GM18511 (cell line): ENCODE measurements around the gene TEX14.

ENCODE experiments used
- ATAC-seq: cut with Tn5 transposase; IDR thresholded peaks from one replicate; pipeline ENCODE4 v1.9.1; 2021; ENCODE audit warnings: mild to moderate bottlenecking, moderate library complexity; ENCODE audit not compliant: unreplicated experiment

Gene TEX14

DNA sequence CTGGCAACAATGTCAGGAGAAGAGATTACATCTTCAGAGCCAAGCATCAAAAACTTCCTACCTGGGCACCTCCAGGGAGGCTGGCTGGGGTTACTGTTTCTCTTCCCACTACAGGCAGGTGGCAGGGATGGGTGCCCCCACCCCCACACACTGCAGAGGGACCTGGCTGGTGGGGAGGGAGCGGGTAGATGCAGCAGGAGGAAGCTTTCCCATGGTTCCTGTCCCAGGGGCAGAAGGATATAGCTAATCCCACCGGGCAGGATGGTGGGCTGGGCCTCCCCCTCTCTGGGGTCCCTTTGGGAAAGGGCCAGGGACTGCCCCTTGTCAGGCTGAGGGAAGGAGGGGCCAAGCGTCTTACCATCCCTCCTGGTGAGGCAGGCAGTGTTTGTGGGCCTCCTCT is 160.7 kb downstream of the TEX14 start:
- ATAC-seq, result no peak

DNA sequence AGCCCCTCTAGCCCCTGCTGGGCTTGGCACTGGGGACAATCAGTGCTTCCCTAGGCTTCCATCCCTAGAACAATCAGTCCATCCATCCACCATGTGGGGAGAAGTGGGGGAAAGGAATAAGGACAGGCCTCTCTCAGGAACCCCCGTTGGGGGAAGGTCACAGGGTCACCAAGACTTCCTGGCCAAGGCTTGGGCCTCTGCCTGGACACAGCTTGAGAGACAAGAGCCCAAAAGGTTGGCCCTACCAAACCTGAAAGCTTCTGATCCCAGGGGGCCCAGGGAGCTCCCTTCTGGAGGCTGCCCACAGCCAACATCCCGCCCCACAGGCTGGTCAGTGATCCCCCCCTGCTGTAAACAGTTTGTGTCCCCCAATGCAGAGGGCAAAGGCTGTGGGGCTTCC is 161.2 kb downstream of the TEX14 start:
- no peak for ATAC-seq

DNA sequence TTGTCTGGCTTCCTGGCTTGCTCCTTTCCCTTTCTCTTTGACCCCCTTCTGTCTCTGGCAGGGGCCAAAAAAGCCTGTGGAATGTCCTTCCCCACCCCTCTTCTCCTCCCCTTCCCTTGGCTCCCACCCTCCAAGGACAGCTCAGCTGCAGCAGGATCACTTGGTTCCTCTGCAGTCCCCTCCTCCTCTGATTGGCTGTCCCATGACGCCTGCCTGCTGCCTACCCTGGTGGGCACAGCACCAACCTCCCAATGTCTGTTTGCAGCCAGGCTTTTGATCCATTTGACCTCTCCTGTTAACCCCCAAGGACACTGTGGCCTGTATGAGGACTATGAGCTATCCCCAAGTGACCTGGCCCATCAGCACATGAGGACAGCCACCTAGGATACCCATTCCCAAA is 162.6 kb downstream of the TEX14 start:
- ATAC-seq, result no peak

DNA sequence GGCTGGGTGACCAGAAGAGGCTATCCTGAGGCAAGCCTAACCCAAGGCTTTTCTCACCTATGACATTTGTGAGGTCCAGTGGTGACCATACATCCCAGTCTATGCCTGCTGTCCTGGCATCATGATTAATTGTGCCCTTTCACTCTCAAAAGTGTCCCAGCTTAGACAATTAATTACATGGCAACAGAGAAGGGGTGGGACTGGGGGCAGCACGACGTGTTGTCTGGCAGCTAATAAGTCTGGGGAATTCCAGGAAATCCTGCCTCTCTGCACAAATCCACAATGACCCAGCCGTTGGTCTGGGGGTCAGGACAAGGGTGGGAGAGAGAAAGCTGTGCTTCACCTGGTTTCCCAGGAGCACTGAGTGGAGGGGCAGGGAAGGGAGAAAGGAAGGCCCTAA is 163.4 kb downstream of the TEX14 start:
- ATAC-seq, result no peak

DNA sequence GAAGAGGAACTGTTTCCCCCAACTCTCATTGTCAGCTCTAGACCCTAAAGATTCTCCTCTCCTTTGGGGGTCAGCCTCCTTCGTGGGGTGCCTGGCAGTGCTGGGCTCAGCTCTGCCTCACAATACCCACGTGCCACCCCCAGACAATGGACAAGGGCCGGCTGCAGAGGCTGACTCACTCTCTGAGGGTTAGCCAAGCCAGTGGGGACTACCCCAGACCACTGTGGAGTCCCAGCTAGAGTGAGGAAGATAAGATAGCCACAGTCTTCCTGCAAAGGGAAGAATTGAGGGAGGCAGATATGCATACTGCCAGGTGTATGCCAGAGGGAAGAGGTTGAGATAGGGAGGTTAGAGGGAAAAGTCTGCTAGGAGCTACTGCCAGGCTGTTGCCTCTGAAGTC is 163.9 kb downstream of the TEX14 start:
- ATAC-seq, result no peak

DNA sequence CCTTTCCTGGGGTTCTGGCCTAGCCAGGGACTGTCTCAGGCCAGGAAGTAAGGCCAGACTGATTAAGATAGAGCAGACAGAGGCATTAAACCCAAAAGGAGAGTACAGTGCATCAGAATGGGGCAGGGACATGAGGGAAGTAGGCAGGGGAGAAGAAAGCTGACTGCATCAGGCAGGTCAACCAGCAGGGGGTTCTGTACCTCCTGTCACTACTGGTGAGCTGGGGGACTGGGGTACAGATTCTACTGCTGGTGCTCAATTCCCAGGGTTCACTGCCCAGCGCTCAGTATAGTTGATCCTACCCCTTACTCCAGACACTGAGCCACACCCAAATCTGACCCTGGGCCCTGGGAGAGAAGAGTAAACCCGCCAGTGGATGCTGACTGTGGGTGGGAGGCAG is 164.5 kb downstream of the TEX14 start:
- no peak for ATAC-seq

DNA sequence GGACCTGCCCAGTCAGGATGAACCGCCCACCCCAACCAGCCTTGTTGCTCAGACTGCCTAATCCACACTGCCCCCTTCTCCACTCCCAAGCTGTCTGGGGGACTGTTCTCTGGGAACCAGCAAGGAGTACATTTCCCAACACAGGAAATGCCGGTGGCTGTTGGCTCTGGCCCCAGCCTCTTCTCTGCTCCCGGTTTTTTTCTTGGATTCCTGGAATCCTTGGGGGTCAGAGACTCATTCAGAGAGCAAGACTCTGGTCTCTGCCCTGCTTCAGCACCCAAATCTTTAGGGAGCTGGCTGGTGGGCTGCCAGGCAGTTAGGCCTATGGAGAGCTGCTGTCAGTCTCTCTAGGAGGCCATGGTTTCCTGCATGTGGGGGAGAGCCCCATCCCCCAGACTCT is 166.6 kb downstream of the TEX14 start:
- ATAC-seq, result no peak

DNA sequence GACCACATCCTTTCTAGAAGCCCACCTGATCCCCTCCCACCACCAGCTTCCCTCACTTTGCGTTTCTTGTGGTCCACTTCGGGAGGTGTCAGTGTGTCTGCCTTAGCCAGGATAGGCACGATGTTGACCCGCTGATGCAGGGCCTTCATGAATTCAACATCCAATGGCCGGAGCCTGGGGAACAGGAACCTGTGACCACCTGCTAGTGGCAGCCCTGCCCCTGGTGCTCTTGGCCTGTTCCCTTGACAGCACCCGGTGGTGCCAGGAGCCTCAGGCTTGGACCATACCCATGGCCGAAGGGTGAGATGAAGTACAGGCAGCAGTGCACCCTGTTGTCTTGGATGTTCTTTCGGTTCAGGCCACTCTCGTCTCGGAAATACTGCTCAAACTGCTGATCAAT is 170.2 kb downstream of the TEX14 start:
- no peak for ATAC-seq

DNA sequence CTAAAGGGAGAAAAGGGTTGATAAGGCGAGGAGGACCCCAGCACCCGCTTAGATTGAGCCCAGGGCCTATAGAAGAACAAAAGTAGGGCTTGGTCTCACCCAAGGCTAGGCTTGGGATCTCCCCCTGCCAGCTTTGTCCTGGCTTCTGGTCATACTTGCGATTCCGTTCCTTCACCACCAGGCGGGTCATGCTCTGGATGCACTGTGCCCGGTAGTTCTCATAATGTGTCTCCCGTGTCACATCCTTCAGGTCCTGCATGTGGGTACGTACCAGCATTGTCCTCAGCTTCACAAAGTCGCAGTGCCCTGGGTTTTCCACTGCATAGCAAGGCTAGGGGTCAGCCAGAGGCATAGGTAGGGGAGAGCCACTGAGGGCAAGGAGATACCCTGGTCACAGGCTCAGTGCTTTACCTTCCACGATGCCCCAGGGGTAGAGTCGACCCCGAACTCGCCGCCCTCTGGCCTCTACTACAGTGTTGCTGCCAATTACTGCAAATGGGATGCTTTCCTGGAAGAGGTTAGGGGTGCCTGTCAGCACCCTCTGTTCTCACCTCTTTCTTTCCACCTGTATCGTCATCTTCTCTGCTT is 170.9 kb downstream of the TEX14 start:
- ATAC-seq, result no peak

DNA sequence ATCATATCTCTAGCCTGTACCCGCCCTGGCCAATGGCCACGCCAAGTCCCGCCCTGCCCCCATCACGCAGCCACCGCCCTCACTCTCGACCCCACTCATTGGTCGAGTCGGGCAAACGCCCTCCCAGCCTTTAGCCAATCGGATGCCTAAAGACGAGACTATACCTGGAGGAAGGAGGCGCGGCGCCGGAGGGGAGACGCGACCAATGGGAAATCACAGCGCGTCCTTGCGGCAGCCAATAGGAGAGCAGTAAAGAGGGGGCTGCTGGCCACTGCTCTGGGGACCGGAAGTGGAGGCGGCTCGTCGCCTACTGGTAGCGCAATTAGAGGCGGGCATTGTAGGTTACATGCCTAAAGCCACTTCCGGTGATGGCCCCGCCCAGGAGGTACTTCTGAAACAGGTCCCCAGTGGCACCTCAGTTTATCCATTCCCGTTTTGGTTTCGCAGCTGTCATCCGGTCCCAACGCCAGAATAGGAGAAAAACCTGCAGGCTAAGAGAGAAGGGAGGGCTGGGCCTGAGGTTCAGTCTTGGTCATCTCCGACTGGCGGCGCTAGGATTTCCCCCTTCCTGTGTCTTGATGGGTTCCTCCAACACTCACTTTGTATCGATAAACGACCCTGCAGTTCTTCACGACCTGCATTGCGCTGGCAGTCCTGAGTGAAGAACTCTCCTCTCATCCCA is 173.8 kb downstream of the TEX14 start:
- ATAC-seq, result peak; percentile 83

DNA sequence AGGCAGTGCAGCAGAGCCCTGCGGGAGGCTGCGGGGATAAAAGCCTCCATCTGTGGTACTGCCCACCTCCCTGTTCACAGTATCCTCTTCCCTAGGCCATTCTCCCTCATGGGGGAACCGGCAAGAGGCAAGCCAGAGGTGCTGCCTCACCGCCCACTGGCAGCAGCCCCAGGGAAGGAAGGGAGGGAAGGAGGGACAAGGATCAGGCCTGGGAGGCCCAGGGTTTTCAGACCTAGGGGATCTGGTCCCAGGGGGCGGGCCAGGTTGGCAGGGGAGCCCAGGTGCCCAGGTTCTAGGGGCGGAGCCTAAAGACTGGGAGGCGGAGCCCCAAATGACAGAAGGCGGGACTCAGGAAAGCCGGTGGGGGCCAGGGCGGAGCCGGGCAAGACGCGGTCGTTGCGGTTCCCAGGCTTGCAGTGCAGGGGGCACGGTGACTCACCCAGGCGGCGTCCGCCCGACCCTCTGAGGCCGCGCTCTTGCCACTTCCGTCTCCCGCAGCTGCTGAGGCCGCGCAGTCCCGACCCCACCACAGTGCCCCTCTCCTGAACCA is 174.4 kb downstream of the TEX14 start:
- ATAC-seq, result no peak

DNA sequence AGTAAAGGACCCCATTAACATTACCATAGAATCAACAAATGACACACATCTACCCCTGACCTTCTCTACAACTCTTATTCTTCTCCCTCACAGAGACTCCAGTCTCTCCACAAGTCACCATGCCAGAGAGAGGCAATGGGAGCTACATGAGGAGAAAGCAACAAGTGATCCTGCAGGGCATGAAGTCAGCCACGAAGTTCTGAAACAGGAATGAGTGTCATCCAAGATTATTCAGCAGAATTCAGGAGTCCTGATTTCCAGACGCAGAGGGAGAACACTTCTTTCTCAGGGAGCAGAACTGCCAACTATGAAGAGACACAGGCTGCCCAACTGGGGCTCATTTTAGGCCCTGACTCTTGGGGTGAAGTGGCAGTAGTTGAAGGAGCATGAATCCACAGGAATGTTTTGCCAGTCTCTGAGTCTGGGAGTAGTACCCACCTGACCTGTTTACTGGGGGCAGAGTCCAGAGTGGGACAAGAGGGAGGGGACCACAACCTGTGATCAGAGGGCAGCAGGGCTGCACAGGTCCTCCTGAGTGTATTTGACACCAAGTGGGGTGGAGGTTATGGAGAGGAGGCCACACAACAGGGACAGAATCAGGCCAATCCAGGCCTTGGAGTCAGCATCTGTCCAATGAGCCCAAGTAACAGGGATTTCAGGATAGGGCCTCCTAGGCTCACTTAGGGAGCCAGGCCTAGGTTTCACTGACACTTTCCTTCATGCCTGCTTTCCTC is 175.0 kb downstream of the TEX14 start:
- ATAC-seq, result no peak

DNA sequence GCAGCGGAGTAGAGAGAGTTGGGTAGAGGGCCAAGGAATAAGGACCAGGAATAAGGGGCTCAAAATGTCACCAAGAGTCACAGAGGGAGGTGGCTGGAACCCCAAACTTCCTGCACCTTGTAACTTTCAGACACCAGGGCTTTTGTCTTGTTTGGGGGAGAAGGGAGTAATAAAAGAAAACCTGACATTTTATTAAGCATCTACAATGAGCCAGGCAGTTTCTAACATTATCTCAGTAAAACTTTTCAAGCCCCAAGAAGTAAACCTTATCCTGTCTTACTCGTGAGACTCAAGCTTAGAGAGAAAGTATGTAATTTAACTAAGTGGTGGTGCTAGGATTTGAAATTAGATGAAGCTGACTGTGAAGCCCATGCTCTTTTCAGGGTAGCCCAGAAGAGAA is 176.6 kb downstream of the TEX14 start:
- no peak for ATAC-seq

DNA sequence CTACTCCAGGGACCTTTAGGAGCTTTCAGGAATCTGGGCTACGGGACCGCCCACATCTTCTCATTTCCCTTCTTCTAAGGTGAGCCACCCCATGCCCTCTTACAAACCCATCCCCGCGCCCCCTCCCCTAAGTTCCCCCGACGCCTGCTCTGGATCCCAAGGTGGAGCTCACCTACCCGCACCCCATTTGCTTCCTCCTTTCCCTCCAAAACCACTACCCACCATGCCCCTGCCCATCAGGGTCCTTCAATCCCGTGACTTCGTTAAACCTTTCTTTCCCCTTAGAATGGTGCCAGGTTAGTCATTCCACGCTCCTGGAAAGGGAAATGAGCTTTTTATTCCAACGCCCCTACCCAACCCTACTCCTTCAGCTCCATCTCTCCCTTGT is 177.1 kb downstream of the TEX14 start:
- no peak for ATAC-seq

DNA sequence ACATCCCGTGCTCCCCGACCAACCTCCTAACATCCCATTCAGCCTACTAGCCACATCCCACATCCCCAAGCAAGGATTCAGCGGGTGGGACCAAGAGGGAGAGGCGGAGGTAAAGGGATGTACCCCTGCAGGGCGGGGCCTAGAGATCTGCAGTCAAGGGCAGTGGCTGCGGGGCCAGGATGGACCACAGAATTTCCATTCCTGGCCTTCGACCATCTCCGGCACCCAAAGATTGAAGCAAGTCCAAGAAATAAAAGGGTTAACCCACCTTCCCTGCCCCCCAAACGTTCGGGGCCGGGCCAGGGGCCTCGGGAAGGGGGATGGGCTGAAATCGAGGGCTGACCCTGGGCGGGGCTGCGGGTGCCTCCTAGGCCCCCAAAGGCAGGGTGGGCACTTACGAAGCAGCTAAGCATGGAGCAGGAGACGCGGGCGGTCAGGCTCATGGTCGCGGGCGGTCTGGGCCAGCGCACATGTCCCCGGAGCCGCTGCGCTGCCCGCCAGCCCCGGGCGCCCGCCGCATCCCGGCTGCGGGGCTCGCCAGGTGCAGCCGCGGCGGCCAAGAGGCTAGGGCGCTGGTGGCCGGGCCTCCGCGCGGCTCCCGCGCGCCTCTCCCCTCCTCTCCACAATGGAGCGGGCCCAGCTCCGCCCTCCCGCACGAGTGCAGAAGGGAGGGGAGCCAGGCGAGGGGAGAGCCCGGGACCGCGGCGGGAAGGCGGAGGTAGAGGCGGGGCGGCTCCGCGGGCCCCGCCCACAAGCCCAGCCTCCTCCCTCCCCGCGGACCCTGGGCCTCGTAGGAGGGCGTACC is 177.7 kb downstream of the TEX14 start, which contains the start of gene MTMR4:
MTMR4 (minus strand) TSS at position 674 of the 805 bp plus-strand sequence; CDS start at position 443, 231 bp downstream.
- no peak for ATAC-seq

DNA sequence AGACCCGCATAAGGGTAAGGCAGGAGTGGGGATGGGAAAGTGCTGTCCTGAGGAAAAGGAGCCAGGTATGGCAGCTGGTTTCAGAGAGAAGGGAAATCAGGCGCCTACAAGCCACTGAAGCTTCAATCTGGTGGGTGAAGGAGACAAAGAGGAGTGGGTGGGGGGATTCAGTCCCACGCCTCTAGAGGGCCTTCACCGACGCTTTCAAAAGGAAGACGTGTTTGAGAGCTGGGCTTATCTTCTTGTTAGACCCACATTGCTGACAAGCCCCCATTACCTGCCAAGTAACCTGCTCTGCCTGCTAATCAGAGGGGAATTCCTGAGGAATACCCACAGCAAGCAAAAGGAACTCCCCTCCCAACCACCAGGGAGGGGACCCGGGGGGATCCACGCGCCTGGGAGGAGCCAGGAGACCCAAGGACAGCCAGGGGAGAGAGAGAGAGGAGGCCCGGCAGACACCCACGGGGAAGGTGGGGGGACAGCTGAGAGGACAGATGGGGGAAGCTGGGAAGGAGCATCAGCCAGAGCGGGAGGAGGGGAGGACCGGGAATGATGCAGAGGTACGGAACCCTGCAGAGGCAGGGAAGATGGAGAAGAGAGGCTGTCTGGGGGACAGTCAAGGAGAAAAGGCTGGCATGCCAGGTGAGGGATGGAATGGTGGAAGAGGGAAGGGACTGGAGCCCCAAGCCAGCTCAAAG is 178.4 kb downstream of the TEX14 start:
- no peak for ATAC-seq

DNA sequence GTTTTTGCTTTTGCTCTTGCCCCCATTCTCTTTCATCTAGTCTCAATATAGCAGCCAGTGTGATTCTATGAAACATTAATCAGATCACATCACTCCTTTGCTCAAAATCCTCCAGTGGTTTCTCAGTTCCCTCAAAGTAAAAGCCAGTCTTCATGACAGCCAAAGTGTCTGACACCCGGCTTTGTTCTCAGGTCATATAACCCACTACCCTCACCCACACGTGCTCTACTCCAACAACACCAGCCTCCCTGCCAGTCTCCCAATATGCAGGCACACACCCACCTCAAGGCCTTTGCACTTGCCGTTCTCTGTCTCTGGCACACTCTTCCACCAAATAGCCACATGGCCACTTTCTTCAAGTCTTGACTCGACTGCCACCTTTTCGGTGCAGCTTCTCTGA is 181.8 kb downstream of the TEX14 start:
- ATAC-seq, result no peak

DNA sequence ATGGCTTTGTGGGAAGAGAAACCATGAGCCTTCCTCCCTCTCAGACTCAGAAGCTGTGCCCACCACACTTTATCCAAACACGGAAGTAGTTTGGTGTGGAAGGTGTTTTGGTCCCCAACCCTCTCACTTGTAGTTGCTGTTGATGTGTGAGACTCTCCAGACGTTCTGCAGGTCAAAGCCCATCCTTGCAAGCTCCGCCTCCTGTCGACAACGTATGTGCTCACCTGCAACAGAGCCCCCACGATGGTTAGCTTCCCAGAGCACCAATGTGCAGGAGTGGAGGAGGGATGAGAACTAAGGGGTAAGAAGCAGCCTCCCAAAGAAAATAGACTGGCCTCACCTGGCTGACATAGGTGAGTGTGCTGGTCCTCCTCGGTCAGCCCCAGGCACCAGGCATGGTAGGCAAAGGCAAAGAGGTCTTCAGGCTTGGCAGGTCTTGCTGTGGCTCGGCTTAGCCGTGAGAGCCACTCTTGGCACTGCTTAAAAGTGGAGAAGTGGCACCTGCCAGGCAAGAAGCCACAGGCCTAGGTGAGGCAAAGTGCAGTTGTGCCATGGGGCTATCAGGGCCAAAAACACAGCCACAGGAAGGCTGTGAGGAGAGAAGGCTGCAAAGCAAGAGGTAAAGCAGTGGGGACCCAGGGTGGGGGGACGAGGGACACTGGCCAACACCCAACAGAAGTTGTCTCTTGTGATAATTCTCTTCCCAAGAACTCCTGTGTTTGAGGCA is 183.3 kb downstream of the TEX14 start:
- ATAC-seq, result no peak

DNA sequence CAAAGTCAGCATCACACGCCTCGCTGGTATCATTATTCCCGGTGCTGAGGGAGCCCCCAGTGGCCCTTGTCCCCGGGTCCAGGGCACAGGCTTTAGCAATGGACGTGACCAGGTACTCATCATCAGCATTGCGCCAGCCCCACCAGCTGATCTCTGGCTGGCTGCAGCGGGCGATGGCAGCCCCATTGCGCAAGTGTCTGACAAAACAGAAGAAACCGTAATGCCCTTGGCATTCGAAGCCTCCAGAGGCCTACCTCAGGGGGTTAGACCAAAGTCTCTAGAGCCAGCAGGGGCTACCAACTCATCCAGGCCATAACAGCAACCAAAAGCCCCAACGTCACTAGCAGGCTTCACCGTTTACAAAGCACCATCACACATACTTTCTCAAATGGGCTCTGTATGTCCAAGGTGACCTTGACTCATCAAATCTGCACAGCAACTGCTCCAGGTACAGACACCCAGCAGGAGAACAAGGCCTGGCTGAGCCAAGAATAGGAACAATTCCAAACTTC is 184.7 kb downstream of the TEX14 start:
- ATAC-seq, result no peak
